ENCODE measurements around the gene KDM1A. TPM values are rescaled to one million over a fixed set of nuclear protein-coding genes. Genes with fewer than 3 reads are reported as not detected.

Gene KDM1A
- polyA plus RNA-seq, 1 donor (not counting 4 experiments of a cell fraction or from before 2014, with no cell fraction given): 84.8 TPM

GRCh38 chr1:23065385-23065784 is 46.1 kb downstream of the KDM1A start:
- peaks cover 12 to 23% of the 10 kb centered on the region in 2 experiments for H3K36me3 ChIP-seq (ENCODE audit: control insufficient read depth in 2 of 2, extremely low read depth in 1 of 2, insufficient read depth in 2 of 2, low read length in 2 of 2)
- H3K27ac ChIP-seq (ENCODE audit: control insufficient read depth, insufficient read depth, low read length): no peak overlapping the region
- no peak overlapping the region for H3K9ac ChIP-seq (ENCODE audit: control insufficient read depth, extremely low read depth, insufficient read depth, low read length)
- no peaks in the 10 kb centered on the region for H3K9me3 ChIP-seq (ENCODE audit: control insufficient read depth, low read depth, low read length)
- H3K4me2 ChIP-seq (ENCODE audit: control insufficient read depth, extremely low read depth, insufficient read depth, low read depth, low read length): no peak overlapping the region
- TF ChIP-seq EZH2 (IDR thresholded peaks at IDR 0.05; ENCODE audit: low read length): no peak
- H3K79me2 ChIP-seq (ENCODE audit: control insufficient read depth, insufficient read depth, low read length): no peaks in the 10 kb centered on the region
- H4K20me1 ChIP-seq (ENCODE audit: control insufficient read depth, extremely low read depth, insufficient read depth, low read length): no peaks in the 10 kb centered on the region
- DNase-seq (ENCODE audit: low read depth, low spot score) (no peak), FAIRE-seq (no peak)
- H3K4me3 ChIP-seq (ENCODE audit: control insufficient read depth in 2 of 3, extremely low read depth in 1 of 3, insufficient read depth in 2 of 3, low read depth in 1 of 3, low read length in 3 of 3): no peak overlapping the region
- dilution Hi-C loops (cut with MboI; ENCODE audit: extremely low pct_ligation_motif_present, low sequenced_read_pairs): loop anchor here (10.0 kb wide), 1 partner anchor 81 kb away; no protein-coding TSS in a partner anchor
- H3K4me1 ChIP-seq (ENCODE audit: control insufficient read depth, extremely low read depth, insufficient read depth, low read length): no peaks in the 10 kb centered on the region
- no peak overlapping the region for H2AFZ ChIP-seq (ENCODE audit: control insufficient read depth, low read length)
- H3K9me1 ChIP-seq (ENCODE audit: control insufficient read depth, extremely low read depth, insufficient read depth, low read length): no peaks in the 10 kb centered on the region
- H3K27me3 ChIP-seq (ENCODE audit: control insufficient read depth, extremely low read depth, insufficient read depth, low read length): no peaks in the 10 kb centered on the region

- Histone ChIP-seq H2AFZ (ENCODE audit: control insufficient read depth, low read length) (no peak overlapping the region), H3K36me3 (ENCODE audit: control insufficient read depth in 2 of 2, extremely low read depth in 1 of 2, insufficient read depth in 2 of 2, low read length in 2 of 2) (peaks cover 12 to 20% of the 10 kb centered on the region in 2 experiments), H3K4me2 (ENCODE audit: control insufficient read depth, extremely low read depth, insufficient read depth, low read depth, low read length) (no peak overlapping the region), H3K9me1 (ENCODE audit: control insufficient read depth, extremely low read depth, insufficient read depth, low read length) (no peaks in the 10 kb centered on the region), H3K79me2 (ENCODE audit: control insufficient read depth, insufficient read depth, low read length) (no peaks in the 10 kb centered on the region), H3K9me3 (ENCODE audit: control insufficient read depth, low read depth, low read length) (no peaks in the 10 kb centered on the region), H3K4me1 (ENCODE audit: control insufficient read depth, extremely low read depth, insufficient read depth, low read length) (no peaks in the 10 kb centered on the region), H3K4me3 (ENCODE audit: control insufficient read depth in 2 of 3, extremely low read depth in 1 of 3, insufficient read depth in 2 of 3, low read depth in 1 of 3, low read length in 3 of 3) (no peak overlapping the region), H3K9ac (ENCODE audit: control insufficient read depth, extremely low read depth, insufficient read depth, low read length) (no peak overlapping the region), H3K27me3 (ENCODE audit: control insufficient read depth, extremely low read depth, insufficient read depth, low read length) (no peaks in the 10 kb centered on the region), H4K20me1 (ENCODE audit: control insufficient read depth, extremely low read depth, insufficient read depth, low read length) (no peaks in the 10 kb centered on the region), H3K27ac (ENCODE audit: control insufficient read depth, insufficient read depth, low read length) (no peak overlapping the region)
- dilution Hi-C loops (cut with MboI; ENCODE audit: extremely low pct_ligation_motif_present, low sequenced_read_pairs): loop anchor here (10.0 kb wide), 1 partner anchor 81 kb away; no protein-coding TSS in a partner anchor
- FAIRE-seq (no peak), DNase-seq (ENCODE audit: low read depth, low spot score) (no peak)
- TF ChIP-seq EZH2 (IDR thresholded peaks at IDR 0.05; ENCODE audit: low read length) (no peak), CTCF (optimal IDR thresholded peaks at IDR 0.05 in 1 of 3, IDR thresholded peaks at IDR 0.05 in 1 of 3, conservative IDR thresholded peaks at IDR 0.05 in 1 of 3; ENCODE audit: extremely low read depth in 1 of 3, insufficient read depth in 2 of 3, low read length in 3 of 3) (no peak)
Observed at GRCh38 chr1:23066075-23066474, 46.8 kb downstream of the KDM1A start.

GRCh38 chr1:23069149-23069548 is 49.9 kb downstream of the KDM1A start:
- TF ChIP-seq EZH2 (IDR thresholded peaks at IDR 0.05; ENCODE audit: low read length) (no peak), CTCF (optimal IDR thresholded peaks at IDR 0.05 in 1 of 3, IDR thresholded peaks at IDR 0.05 in 1 of 3, conservative IDR thresholded peaks at IDR 0.05 in 1 of 3; ENCODE audit: extremely low read depth in 1 of 3, insufficient read depth in 2 of 3, low read length in 3 of 3) (no peak)
- no peak for FAIRE-seq
- Histone ChIP-seq H3K27ac (ENCODE audit: control insufficient read depth, insufficient read depth, low read length) (no peak overlapping the region), H3K4me2 (ENCODE audit: control insufficient read depth, extremely low read depth, insufficient read depth, low read depth, low read length) (no peak overlapping the region), H3K27me3 (ENCODE audit: control insufficient read depth, extremely low read depth, insufficient read depth, low read length) (no peaks in the 10 kb centered on the region), H3K9me1 (ENCODE audit: control insufficient read depth, extremely low read depth, insufficient read depth, low read length) (no peaks in the 10 kb centered on the region), H4K20me1 (ENCODE audit: control insufficient read depth, extremely low read depth, insufficient read depth, low read length) (no peaks in the 10 kb centered on the region), H2AFZ (ENCODE audit: control insufficient read depth, low read length) (no peak overlapping the region), H3K9ac (ENCODE audit: control insufficient read depth, extremely low read depth, insufficient read depth, low read length) (no peak overlapping the region), H3K79me2 (ENCODE audit: control insufficient read depth, insufficient read depth, low read length) (no peaks in the 10 kb centered on the region), H3K9me3 (ENCODE audit: control insufficient read depth, low read depth, low read length) (no peaks in the 10 kb centered on the region), H3K36me3 (ENCODE audit: control insufficient read depth in 2 of 2, extremely low read depth in 1 of 2, insufficient read depth in 2 of 2, low read length in 2 of 2) (peaks cover 14 to 15% of the 10 kb centered on the region in 2 experiments), H3K4me1 (ENCODE audit: control insufficient read depth, extremely low read depth, insufficient read depth, low read length) (no peaks in the 10 kb centered on the region), H3K4me3 (ENCODE audit: control insufficient read depth in 2 of 3, extremely low read depth in 1 of 3, insufficient read depth in 2 of 3, low read depth in 1 of 3, low read length in 3 of 3) (no peak overlapping the region)
- dilution Hi-C loops (cut with MboI; ENCODE audit: extremely low pct_ligation_motif_present, low sequenced_read_pairs): loop anchor here (10.0 kb wide), 1 partner anchor 84 kb away; no protein-coding TSS in a partner anchor
- no peak for DNase-seq (ENCODE audit: low read depth, low spot score)
